WTC11 (cell line): Measurements from ENCODE around the gene EIF4B.

Source experiments
- GABPB1 ChIP-seq: sonication (generic); formaldehyde crosslinking; IDR thresholded peaks from 2 replicates; pipeline ENCODE4 v1.8.1; 2023; ENCODE audit warnings: mild to moderate bottlenecking, missing genetic modification reagents
- NR2C2 ChIP-seq: sonication (generic); formaldehyde crosslinking; IDR thresholded peaks from 2 replicates; pipeline ENCODE4 v1.8.0; 2022; ENCODE audit warnings: mild to moderate bottlenecking, missing genetic modification reagents
- RELA ChIP-seq: sonication (generic); formaldehyde crosslinking; IDR thresholded peaks from 2 replicates; pipeline ENCODE4 v1.8.1; 2022; ENCODE audit warnings: missing genetic modification reagents, mild to moderate bottlenecking, borderline replicate concordance
- TF ChIP-seq, protein P1 (sequence below): fragments of 200-600 bp; IDR thresholded peaks from 2 replicates; pipeline ENCODE4 v1.8.0; 2022; ENCODE audit warnings: antibody characterized with exemption
- TF ChIP-seq, protein P2 (sequence below): sonication (generic); formaldehyde crosslinking; IDR thresholded peaks from 2 replicates; pipeline ENCODE4 v1.8.0; 2022; ENCODE audit warnings: mild to moderate bottlenecking, missing genetic modification reagents
- TF ChIP-seq, protein P3 (sequence below): fragments of 250-450 bp; sonication (Bioruptor Pico); IDR thresholded peaks from 2 replicates; pipeline ENCODE4 v1.9.0; 2021; ENCODE audit warnings: mild to moderate bottlenecking, borderline replicate concordance

DNA sequence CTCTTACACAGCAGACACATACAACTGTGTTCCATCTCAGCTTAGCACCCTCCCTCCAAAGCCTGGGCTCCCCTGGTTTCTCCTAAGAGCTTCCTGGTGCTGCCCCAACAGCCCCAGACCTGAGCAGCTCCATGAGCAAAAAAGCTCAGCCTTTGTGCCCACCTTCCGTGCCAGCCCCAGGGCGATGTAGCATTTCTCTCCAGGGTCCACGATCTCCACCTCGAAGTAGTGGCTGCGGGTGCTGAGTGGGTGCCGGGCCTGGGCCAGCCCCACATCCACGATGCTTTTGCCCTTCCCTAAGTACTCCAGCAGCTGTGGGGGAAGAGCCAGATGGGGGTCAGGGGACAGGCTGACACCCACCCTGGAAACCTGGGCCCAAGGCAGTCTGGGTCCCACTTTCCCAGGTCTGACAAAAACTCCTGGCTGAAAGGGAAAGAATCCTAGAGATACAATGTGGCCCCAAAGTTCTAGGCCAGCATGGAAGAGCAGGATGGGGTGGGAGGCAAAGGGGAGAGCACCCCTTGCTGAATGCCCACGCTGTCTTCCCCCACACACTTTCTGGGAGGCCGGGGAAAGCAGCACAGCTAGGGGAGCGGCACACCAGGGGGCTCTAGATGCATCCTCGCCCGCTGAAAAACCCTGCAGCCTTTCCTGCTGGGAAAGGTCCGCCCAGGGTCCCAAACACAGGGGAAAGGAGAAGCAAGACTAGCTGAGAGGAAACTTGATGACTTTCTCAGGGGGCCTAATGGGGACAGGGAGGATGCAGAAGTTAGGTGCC is 61.9 kb downstream of the EIF4B start:
- TF ChIP-seq, protein P1, sequence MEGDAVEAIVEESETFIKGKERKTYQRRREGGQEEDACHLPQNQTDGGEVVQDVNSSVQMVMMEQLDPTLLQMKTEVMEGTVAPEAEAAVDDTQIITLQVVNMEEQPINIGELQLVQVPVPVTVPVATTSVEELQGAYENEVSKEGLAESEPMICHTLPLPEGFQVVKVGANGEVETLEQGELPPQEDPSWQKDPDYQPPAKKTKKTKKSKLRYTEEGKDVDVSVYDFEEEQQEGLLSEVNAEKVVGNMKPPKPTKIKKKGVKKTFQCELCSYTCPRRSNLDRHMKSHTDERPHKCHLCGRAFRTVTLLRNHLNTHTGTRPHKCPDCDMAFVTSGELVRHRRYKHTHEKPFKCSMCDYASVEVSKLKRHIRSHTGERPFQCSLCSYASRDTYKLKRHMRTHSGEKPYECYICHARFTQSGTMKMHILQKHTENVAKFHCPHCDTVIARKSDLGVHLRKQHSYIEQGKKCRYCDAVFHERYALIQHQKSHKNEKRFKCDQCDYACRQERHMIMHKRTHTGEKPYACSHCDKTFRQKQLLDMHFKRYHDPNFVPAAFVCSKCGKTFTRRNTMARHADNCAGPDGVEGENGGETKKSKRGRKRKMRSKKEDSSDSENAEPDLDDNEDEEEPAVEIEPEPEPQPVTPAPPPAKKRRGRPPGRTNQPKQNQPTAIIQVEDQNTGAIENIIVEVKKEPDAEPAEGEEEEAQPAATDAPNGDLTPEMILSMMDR, result no peak
- TF ChIP-seq NR2C2 (CRISPR knock-in tag), result no peak
- TF ChIP-seq, protein P2, sequence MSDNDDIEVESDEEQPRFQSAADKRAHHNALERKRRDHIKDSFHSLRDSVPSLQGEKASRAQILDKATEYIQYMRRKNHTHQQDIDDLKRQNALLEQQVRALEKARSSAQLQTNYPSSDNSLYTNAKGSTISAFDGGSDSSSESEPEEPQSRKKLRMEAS (CRISPR knock-in tag), result no peak
- TF ChIP-seq GABPB1 (CRISPR knock-in tag), result no peak
- no peak for TF ChIP-seq RELA (CRISPR knock-in tag)
- TF ChIP-seq, protein P3, sequence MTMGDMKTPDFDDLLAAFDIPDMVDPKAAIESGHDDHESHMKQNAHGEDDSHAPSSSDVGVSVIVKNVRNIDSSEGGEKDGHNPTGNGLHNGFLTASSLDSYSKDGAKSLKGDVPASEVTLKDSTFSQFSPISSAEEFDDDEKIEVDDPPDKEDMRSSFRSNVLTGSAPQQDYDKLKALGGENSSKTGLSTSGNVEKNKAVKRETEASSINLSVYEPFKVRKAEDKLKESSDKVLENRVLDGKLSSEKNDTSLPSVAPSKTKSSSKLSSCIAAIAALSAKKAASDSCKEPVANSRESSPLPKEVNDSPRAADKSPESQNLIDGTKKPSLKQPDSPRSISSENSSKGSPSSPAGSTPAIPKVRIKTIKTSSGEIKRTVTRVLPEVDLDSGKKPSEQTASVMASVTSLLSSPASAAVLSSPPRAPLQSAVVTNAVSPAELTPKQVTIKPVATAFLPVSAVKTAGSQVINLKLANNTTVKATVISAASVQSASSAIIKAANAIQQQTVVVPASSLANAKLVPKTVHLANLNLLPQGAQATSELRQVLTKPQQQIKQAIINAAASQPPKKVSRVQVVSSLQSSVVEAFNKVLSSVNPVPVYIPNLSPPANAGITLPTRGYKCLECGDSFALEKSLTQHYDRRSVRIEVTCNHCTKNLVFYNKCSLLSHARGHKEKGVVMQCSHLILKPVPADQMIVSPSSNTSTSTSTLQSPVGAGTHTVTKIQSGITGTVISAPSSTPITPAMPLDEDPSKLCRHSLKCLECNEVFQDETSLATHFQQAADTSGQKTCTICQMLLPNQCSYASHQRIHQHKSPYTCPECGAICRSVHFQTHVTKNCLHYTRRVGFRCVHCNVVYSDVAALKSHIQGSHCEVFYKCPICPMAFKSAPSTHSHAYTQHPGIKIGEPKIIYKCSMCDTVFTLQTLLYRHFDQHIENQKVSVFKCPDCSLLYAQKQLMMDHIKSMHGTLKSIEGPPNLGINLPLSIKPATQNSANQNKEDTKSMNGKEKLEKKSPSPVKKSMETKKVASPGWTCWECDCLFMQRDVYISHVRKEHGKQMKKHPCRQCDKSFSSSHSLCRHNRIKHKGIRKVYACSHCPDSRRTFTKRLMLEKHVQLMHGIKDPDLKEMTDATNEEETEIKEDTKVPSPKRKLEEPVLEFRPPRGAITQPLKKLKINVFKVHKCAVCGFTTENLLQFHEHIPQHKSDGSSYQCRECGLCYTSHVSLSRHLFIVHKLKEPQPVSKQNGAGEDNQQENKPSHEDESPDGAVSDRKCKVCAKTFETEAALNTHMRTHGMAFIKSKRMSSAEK (CRISPR knock-in tag), result no peak
